Keratinocyte (primary cell): Measurements from ENCODE around the gene ULK4. TPM values are rescaled to one million over a fixed set of nuclear protein-coding genes. Genes with fewer than 3 reads are reported as not detected.

Experiments used
- DNase-seq: peaks from one replicate; pipeline ENCODE4 v3.0.0-alpha.2; 2011; ENCODE audit warnings: low read depth, missing footprints, low spot score
- FAIRE-seq: peaks from 2 replicates; lab custom pipeline; 2011; peaks lifted over from hg19 to GRCh38; lab: Jason Lieb, UNC
- H2AFZ ChIP-seq: 2 replicates; pipeline ENCODE4 v1.6.0; 2012; ENCODE audit warnings: low read length, control low read depth, inconsistent platforms; ENCODE audit not compliant: control insufficient read depth
- H3K27ac ChIP-seq: 2 replicates; pipeline ENCODE4 v1.5.1; 2011; ENCODE audit warnings: low read length; ENCODE audit not compliant: control insufficient read depth, insufficient read depth
- H3K27me3 ChIP-seq: 3 replicates; pipeline ENCODE4 v1.6.0; 2011; ENCODE audit warnings: low read length; ENCODE audit not compliant: control insufficient read depth, insufficient read depth; ENCODE audit errors: extremely low read depth
- H3K36me3 ChIP-seq, 2 experiments: 2 replicates in 1 of 2; 3 replicates in 1 of 2; pipeline ENCODE4 v1.5.1; 2011; ENCODE audit warnings: low read length in 2 of 2, mild to moderate bottlenecking in 1 of 2; ENCODE audit not compliant: control insufficient read depth in 2 of 2, insufficient read depth in 2 of 2; ENCODE audit errors: extremely low read depth in 1 of 2
- H3K4me1 ChIP-seq: 3 replicates; pipeline ENCODE4 v1.5.1; 2011; ENCODE audit warnings: low read length; ENCODE audit not compliant: control insufficient read depth, insufficient read depth; ENCODE audit errors: extremely low read depth
- H3K4me2 ChIP-seq: 3 replicates; pipeline ENCODE4 v1.6.0; 2011; ENCODE audit warnings: low read depth, low read length; ENCODE audit not compliant: control insufficient read depth, insufficient read depth; ENCODE audit errors: extremely low read depth
- H3K4me3 ChIP-seq, 3 experiments: fragments of 200-600 bp in 1 of 3; sonication (generic) in 1 of 3; 2 replicates in 2 of 3; 3 replicates in 1 of 3; pipeline ENCODE4 v1.5.1; 2011 to 2016; ENCODE audit warnings: low read length in 3 of 3, mild to moderate bottlenecking in 3 of 3, control low read depth in 2 of 3, inconsistent platforms in 1 of 3, low read depth in 1 of 3, mixed read lengths in 1 of 3, mixed run types in 1 of 3, moderate library complexity in 1 of 3; ENCODE audit not compliant: control insufficient read depth in 2 of 3, insufficient read depth in 2 of 3; ENCODE audit errors: extremely low read depth in 1 of 3
- H3K79me2 ChIP-seq: 2 replicates; pipeline ENCODE4 v1.6.0; 2012; ENCODE audit warnings: low read length; ENCODE audit not compliant: control insufficient read depth, insufficient read depth
- H3K9ac ChIP-seq: 3 replicates; pipeline ENCODE4 v1.6.0; 2011; ENCODE audit warnings: low read length; ENCODE audit not compliant: control insufficient read depth, insufficient read depth; ENCODE audit errors: extremely low read depth
- H3K9me1 ChIP-seq: 3 replicates; pipeline ENCODE4 v1.6.0; 2011; ENCODE audit warnings: low read length; ENCODE audit not compliant: control insufficient read depth, insufficient read depth; ENCODE audit errors: extremely low read depth
- H3K9me3 ChIP-seq: 2 replicates; pipeline ENCODE4 v1.5.1; 2012; ENCODE audit warnings: low read depth, low read length; ENCODE audit not compliant: control insufficient read depth
- H4K20me1 ChIP-seq: 3 replicates; pipeline ENCODE4 v1.6.0; 2011; ENCODE audit warnings: low read length; ENCODE audit not compliant: control insufficient read depth, insufficient read depth; ENCODE audit errors: extremely low read depth
- CTCF ChIP-seq, 3 experiments: IDR thresholded peaks in 1 of 3; conservative IDR thresholded peaks in 1 of 3; optimal IDR thresholded peaks in 1 of 3; 2 replicates in 2 of 3; 3 replicates in 1 of 3; pipeline versions ENCODE3 to v1.5.1; 2011; ENCODE audit warnings: low read length in 3 of 3, mild to moderate bottlenecking in 3 of 3, moderate library complexity in 2 of 3, control low read depth in 1 of 3, inconsistent platforms in 1 of 3; ENCODE audit not compliant: insufficient read depth in 2 of 3; ENCODE audit errors: extremely low read depth in 1 of 3
- EZH2 ChIP-seq: IDR thresholded peaks from one replicate; pipeline ENCODE4 v1.6.1; 2012; ENCODE audit warnings: inconsistent platforms, mild to moderate bottlenecking, low read length, moderate library complexity
- dilution Hi-C: fragments of 300-500 bp; cut with MboI; formaldehyde crosslinking; loops from one replicate; pipeline ENCODE4 v1.7.0; 2020; ENCODE audit warnings: low sequenced_read_pairs; ENCODE audit not compliant: extremely low pct_ligation_motif_present
- polyA plus RNA-seq, 5 experiments: library from polyadenylated mRNA; depleted of rRNA in 3 of 5; stranded (reverse) in 3 of 5; stranded (forward) in 1 of 5; unstranded in 1 of 5; fragments of >200 nt; gene quantifications; 1 replicate in 1 of 5; 2 replicates in 3 of 5; 3 replicates in 1 of 5; pipeline versions ENCODE4 v1.2.1 to v1.2.3, GENCODE V29; 2011 to 2012; ENCODE audit warnings: missing spikeins in 2 of 5, low read depth in 1 of 5, low replicate concordance in 1 of 5

The ULK4 gene
- polyA plus RNA-seq, 1 donor (not counting 4 experiments of a cell fraction or from before 2014, with no cell fraction given) = 6.1 TPM

- Histone ChIP-seq H3K79me2 (no peaks in the 10 kb centered on the region), H3K36me3 (no peaks in the 10 kb centered on the region), H3K9ac (no peak overlapping the region), H3K9me1 (no peaks in the 10 kb centered on the region), H3K4me3 (no peak overlapping the region), H3K27ac (no peak overlapping the region), H3K4me1 (no peaks in the 10 kb centered on the region), H3K4me2 (no peak overlapping the region), H3K27me3 (no peaks in the 10 kb centered on the region), H2AFZ (no peak overlapping the region), H4K20me1 (no peaks in the 10 kb centered on the region), H3K9me3 (no peaks in the 10 kb centered on the region)
- dilution Hi-C loops = no loop called here
- TF ChIP-seq CTCF (optimal IDR thresholded peaks at IDR 0.05 in 1 of 3, IDR thresholded peaks at IDR 0.05 in 1 of 3, conservative IDR thresholded peaks at IDR 0.05 in 1 of 3; ENCODE audit: extremely low read depth in 1 of 3, insufficient read depth in 2 of 3, low read length in 3 of 3) (no peak), EZH2 (no peak)
- FAIRE-seq (no peak), DNase-seq (no peak)
Observed at GRCh38 chr3:41490360-41490759, 471.5 kb downstream of the ULK4 start.

GRCh38 chr3:41489231-41489630, 472.7 kb downstream of the ULK4 start:
- H3K9me3 ChIP-seq = no peaks in the 10 kb centered on the region
- FAIRE-seq (no peak), DNase-seq (no peak)
- H3K27me3 ChIP-seq = no peaks in the 10 kb centered on the region
- H3K36me3 ChIP-seq = no peaks in the 10 kb centered on the region
- no peaks in the 10 kb centered on the region for H3K4me1 ChIP-seq
- no peak overlapping the region for H2AFZ ChIP-seq
- no peaks in the 10 kb centered on the region for H3K9me1 ChIP-seq
- dilution Hi-C loops = no loop called here
- H3K9ac ChIP-seq = no peak overlapping the region
- H3K4me2 ChIP-seq = no peak overlapping the region
- no peak for TF ChIP-seq EZH2
- no peak for TF ChIP-seq CTCF (optimal IDR thresholded peaks at IDR 0.05 in 1 of 3, IDR thresholded peaks at IDR 0.05 in 1 of 3, conservative IDR thresholded peaks at IDR 0.05 in 1 of 3; ENCODE audit: extremely low read depth in 1 of 3, insufficient read depth in 2 of 3, low read length in 3 of 3)
- no peaks in the 10 kb centered on the region for H4K20me1 ChIP-seq
- H3K27ac ChIP-seq = no peak overlapping the region
- no peaks in the 10 kb centered on the region for H3K79me2 ChIP-seq
- H3K4me3 ChIP-seq = no peak overlapping the region
